ENCODE results near the gene ZNF140. TPM values are rescaled to one million over a fixed set of nuclear protein-coding genes. Genes with fewer than 3 reads are reported as not detected.

ZNF140 gene
- total RNA-seq, 1 donor from 2014 or later: 30.2 TPM

- H3K27me3 Mint-ChIP-seq: no peaks in the 10 kb centered on the region
- no peak for DNase-seq (ENCODE audit: low spot score, unreplicated experiment)
- peak overlapping the region; percentile 93 for H3K27ac Mint-ChIP-seq
- no peaks in the 10 kb centered on the region for H3K4me1 Mint-ChIP-seq (ENCODE audit: low read depth)
- peaks cover 55% of the 10 kb centered on the region for H3K9me3 Mint-ChIP-seq (ENCODE audit: low read depth)
- H3K4me3 Mint-ChIP-seq (ENCODE audit: low read depth): no peak overlapping the region
- H3K36me3 Mint-ChIP-seq (ENCODE audit: insufficient read depth): peaks cover 75% of the 10 kb centered on the region
- TF ChIP-seq CTCF (IDR thresholded peaks at IDR 0.05; ENCODE audit: unreplicated experiment): no peak
Measured at GRCh38 chr12:133057446-133057845, 23.3 kb upstream of the ZNF140 start.

DNA sequence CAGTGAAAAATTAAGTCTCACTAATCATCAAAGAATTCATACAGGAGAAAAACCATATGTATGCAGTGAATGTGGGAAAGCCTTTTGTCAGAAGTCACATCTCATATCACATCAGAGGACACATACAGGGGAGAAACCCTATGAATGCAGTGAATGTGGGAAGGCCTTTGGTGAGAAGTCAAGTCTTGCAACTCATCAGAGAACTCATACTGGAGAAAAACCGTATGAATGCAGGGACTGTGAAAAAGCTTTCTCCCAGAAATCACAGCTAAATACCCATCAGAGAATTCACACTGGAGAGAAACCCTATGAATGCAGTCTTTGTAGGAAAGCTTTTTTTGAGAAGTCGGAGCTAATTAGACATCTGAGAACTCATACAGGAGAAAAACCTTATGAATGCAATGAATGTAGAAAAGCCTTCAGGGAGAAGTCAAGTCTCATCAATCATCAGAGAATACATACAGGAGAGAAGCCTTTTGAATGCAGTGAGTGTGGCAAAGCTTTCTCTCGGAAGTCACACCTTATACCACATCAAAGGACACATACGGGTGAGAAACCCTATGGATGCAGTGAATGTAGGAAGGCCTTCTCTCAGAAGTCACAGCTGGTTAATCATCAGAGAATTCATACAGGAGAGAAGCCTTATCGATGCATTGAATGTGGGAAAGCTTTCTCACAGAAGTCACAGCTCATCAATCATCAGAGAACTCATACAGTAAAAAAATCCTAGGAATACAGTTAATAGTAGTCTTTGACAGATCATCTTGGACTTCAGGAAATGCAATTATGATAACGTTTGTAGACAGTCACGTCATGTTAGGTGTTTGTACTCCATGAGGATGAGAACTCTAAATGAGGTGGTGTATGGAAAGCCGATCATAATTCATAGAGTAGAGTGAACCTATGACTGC is 22.3 kb upstream of the ZNF140 start:
- Mint-ChIP-seq H3K36me3 (ENCODE audit: insufficient read depth) (peaks cover 76% of the 10 kb centered on the region), H3K27ac (peak overlapping the region; percentile 93), H3K4me1 (ENCODE audit: low read depth) (no peaks in the 10 kb centered on the region), H3K27me3 (no peaks in the 10 kb centered on the region), H3K4me3 (ENCODE audit: low read depth) (no peak overlapping the region), H3K9me3 (ENCODE audit: low read depth) (peaks cover 58% of the 10 kb centered on the region)
- TF ChIP-seq CTCF (IDR thresholded peaks at IDR 0.05; ENCODE audit: unreplicated experiment): no peak
- no peak for DNase-seq (ENCODE audit: low spot score, unreplicated experiment)

- Mint-ChIP-seq H3K36me3 (ENCODE audit: insufficient read depth) (peaks cover 70% of the 10 kb centered on the region), H3K4me3 (ENCODE audit: low read depth) (no peak overlapping the region), H3K27me3 (no peaks in the 10 kb centered on the region), H3K4me1 (ENCODE audit: low read depth) (no peaks in the 10 kb centered on the region), H3K27ac (peak overlapping the region; percentile 37), H3K9me3 (ENCODE audit: low read depth) (peaks cover 61% of the 10 kb centered on the region)
- no peak for TF ChIP-seq CTCF (IDR thresholded peaks at IDR 0.05; ENCODE audit: unreplicated experiment)
- DNase-seq (ENCODE audit: low spot score, unreplicated experiment): no peak
Measured at GRCh38 chr12:133061954-133062353, 18.8 kb upstream of the ZNF140 start.

- Mint-ChIP-seq H3K4me1 (ENCODE audit: low read depth) (no peaks in the 10 kb centered on the region), H3K27me3 (no peaks in the 10 kb centered on the region), H3K27ac (peak overlapping the region; percentile 56), H3K9me3 (ENCODE audit: low read depth) (peaks cover 53% of the 10 kb centered on the region), H3K4me3 (ENCODE audit: low read depth) (no peak overlapping the region), H3K36me3 (ENCODE audit: insufficient read depth) (peaks cover 54% of the 10 kb centered on the region)
- no peak for DNase-seq (ENCODE audit: low spot score, unreplicated experiment)
- no peak for TF ChIP-seq CTCF (IDR thresholded peaks at IDR 0.05; ENCODE audit: unreplicated experiment)
Measured at GRCh38 chr12:133063556-133063955, 17.2 kb upstream of the ZNF140 start.

DNA sequence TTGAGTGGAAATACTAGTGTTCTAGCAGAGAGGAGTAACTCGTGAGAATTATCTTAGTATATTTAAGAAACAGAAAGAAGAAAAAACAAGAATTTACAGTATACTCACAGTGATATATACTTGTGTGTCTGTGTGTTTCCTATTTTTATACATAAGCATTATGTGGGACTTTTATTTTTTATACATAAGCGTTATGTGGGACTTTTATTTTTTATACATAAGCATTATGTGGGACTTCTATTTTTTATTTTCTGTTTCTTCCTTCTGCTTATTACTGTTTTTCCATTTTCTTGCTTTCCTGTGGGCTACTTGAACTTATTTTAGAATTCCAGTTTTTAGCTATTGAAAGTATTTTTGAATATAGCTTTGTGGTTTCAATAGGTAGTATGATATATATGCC is 6.9 kb upstream of the ZNF140 start:
- Mint-ChIP-seq H3K36me3 (ENCODE audit: insufficient read depth) (peaks cover 8% of the 10 kb centered on the region), H3K4me3 (ENCODE audit: low read depth) (no peak overlapping the region), H3K9me3 (ENCODE audit: low read depth) (peaks cover 43% of the 10 kb centered on the region), H3K4me1 (ENCODE audit: low read depth) (no peaks in the 10 kb centered on the region), H3K27me3 (no peaks in the 10 kb centered on the region), H3K27ac (no peak overlapping the region)
- TF ChIP-seq CTCF (IDR thresholded peaks at IDR 0.05; ENCODE audit: unreplicated experiment): no peak
- no peak for DNase-seq (ENCODE audit: low spot score, unreplicated experiment)

Measured in progenitor cell of endocrine pancreas (in vitro differentiated cells).